GM12892 (cell line): ENCODE data around the gene ZNF502.

Experiments
- POLR2A ChIP-seq: IDR thresholded peaks from 2 replicates; pipeline ENCODE4 v1.6.1; 2011; ENCODE audit warnings: low read depth, low read length, control low read depth
- TAF1 ChIP-seq: IDR thresholded peaks from 2 replicates; pipeline ENCODE4 v1.6.1; 2011; ENCODE audit warnings: low read depth, mild to moderate bottlenecking, control low read depth, low read length, borderline replicate concordance

- no peak for TF ChIP-seq POLR2A
- TF ChIP-seq TAF1: no peak
Measured at GRCh38 chr3:44687898-44688297, 24.6 kb upstream of the ZNF502 start.
